Endothelial cell of coronary artery (primary cell): ENCODE measurements around the gene MYO18B. TPM values are rescaled to one million over a fixed set of nuclear protein-coding genes. Genes with fewer than 3 reads are reported as not detected.

Experiments used
- total RNA-seq: library from RNA; depleted of rRNA; stranded (reverse); fragments of >200 nt; gene quantifications from 2 replicates; pipeline ENCODE4 v1.2.3, GENCODE V29; 2014

The MYO18B gene, protein sequence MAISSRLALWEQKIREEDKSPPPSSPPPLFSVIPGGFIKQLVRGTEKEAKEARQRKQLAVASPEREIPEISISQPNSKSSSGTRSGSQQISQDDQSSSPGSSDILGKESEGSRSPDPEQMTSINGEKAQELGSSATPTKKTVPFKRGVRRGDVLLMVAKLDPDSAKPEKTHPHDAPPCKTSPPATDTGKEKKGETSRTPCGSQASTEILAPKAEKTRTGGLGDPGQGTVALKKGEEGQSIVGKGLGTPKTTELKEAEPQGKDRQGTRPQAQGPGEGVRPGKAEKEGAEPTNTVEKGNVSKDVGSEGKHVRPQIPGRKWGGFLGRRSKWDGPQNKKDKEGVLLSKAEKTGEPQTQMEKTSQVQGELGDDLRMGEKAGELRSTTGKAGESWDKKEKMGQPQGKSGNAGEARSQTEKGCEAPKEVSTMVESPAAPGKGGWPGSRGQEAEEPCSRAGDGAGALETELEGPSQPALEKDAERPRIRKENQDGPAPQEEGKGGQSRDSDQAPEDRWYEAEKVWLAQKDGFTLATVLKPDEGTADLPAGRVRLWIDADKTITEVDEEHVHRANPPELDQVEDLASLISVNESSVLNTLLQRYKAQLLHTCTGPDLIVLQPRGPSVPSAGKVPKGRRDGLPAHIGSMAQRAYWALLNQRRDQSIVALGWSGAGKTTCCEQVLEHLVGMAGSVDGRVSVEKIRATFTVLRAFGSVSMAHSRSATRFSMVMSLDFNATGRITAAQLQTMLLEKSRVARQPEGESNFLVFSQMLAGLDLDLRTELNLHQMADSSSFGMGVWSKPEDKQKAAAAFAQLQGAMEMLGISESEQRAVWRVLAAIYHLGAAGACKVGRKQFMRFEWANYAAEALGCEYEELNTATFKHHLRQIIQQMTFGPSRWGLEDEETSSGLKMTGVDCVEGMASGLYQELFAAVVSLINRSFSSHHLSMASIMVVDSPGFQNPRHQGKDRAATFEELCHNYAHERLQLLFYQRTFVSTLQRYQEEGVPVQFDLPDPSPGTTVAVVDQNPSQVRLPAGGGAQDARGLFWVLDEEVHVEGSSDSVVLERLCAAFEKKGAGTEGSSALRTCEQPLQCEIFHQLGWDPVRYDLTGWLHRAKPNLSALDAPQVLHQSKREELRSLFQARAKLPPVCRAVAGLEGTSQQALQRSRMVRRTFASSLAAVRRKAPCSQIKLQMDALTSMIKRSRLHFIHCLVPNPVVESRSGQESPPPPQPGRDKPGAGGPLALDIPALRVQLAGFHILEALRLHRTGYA (N-terminal part only)
- 0.09 and 1.2 TPM in 2 replicates for total RNA-seq

GRCh38 chr22:25741692-25742626 is at the start of gene MYO18B:
Gene MYO18B, plus strand, starts transcription at chr22:25742188. Its CDS starts 18,905 bp downstream, at chr22:25761093.

Other genes with a start within 250 kb of the MYO18B start
- gene GRK3, start 177.5 kb upstream of the MYO18B start, total RNA-seq: 0.81 and 1.1 TPM in 2 replicates